Nephron (organoid): ENCODE measurements around the gene ELMOD3.

Experiments
- H3K27ac Mint-ChIP-seq, 3 experiments: 2 replicates each; pipeline ENCODE4 v1.8.0; 2020; ENCODE audit warnings: mixed read lengths in 3 of 3, mild to moderate bottlenecking in 2 of 3, moderate library complexity in 1 of 3
- H3K27me3 Mint-ChIP-seq: 2 replicates; pipeline ENCODE4 v1.8.0; 2021; ENCODE audit warnings: low read depth, mild to moderate bottlenecking, moderate library complexity, mixed read lengths
- H3K36me3 Mint-ChIP-seq: 2 replicates; pipeline ENCODE4 v1.8.0; 2020; ENCODE audit warnings: low read depth, mixed read lengths
- H3K4me1 Mint-ChIP-seq: 2 replicates; pipeline ENCODE4 v1.8.0; 2020; ENCODE audit warnings: mixed read lengths
- H3K4me3 Mint-ChIP-seq, 3 experiments: 2 replicates each; pipeline ENCODE4 v1.8.0; 2020; ENCODE audit warnings: mild to moderate bottlenecking in 3 of 3, mixed read lengths in 3 of 3, moderate library complexity in 2 of 3
- H3K9me3 Mint-ChIP-seq: 2 replicates; pipeline ENCODE4 v1.8.0; 2020; ENCODE audit warnings: mixed read lengths
- CTCF ChIP-seq, 3 experiments: fragments of 200-600 bp; sonication (generic); IDR thresholded peaks; one replicate each; pipeline ENCODE4 v1.5.0; 2021; ENCODE audit warnings: antibody characterized with exemption in 3 of 3; ENCODE audit not compliant: unreplicated experiment in 3 of 3

The ELMOD3 gene

GRCh38 chr2:85428343-85428881 lies 73.8 kb downstream of the ELMOD3 start:
- H3K27ac Mint-ChIP-seq, result peak overlapping the region in 1 of 3 experiments; percentile 59
- peaks cover under 1% of the 10 kb centered on the region for H3K27me3 Mint-ChIP-seq
- TF ChIP-seq CTCF (IDR thresholded peaks at IDR 0.05; ENCODE audit: unreplicated experiment in 3 of 3), result no peak
- no peaks in the 10 kb centered on the region for H3K36me3 Mint-ChIP-seq
- peaks cover 19% of the 10 kb centered on the region for H3K4me1 Mint-ChIP-seq
- no peaks in the 10 kb centered on the region for H3K9me3 Mint-ChIP-seq
- no peak overlapping the region for H3K4me3 Mint-ChIP-seq

- Mint-ChIP-seq H3K27ac (peak overlapping the region in 2 of 3 experiments; percentile 47 to 61), H3K36me3 (no peaks in the 10 kb centered on the region), H3K4me3 (no peak overlapping the region), H3K9me3 (no peaks in the 10 kb centered on the region), H3K4me1 (peaks cover 18% of the 10 kb centered on the region), H3K27me3 (peaks cover 4% of the 10 kb centered on the region)
- TF ChIP-seq CTCF (IDR thresholded peaks at IDR 0.05; ENCODE audit: unreplicated experiment in 3 of 3), result no peak
Observed at GRCh38 chr2:85429213-85429923, 74.8 kb downstream of the ELMOD3 start.

- no peak for TF ChIP-seq CTCF (IDR thresholded peaks at IDR 0.05; ENCODE audit: unreplicated experiment in 3 of 3)
- H3K36me3 Mint-ChIP-seq, result no peaks in the 10 kb centered on the region
Observed at GRCh38 chr2:85429924-85430289, 75.3 kb downstream of the ELMOD3 start.

GRCh38 chr2:85430752-85431569 lies 76.4 kb downstream of the ELMOD3 start:
- Mint-ChIP-seq H3K27ac (peak overlapping the region; percentile 61 to 80 (median 75)), H3K36me3 (no peaks in the 10 kb centered on the region), H3K4me3 (peak overlapping the region in 1 of 3 experiments; percentile 17), H3K27me3 (peaks cover 4% of the 10 kb centered on the region), H3K9me3 (no peaks in the 10 kb centered on the region), H3K4me1 (peaks cover 25% of the 10 kb centered on the region)
- TF ChIP-seq CTCF (IDR thresholded peaks at IDR 0.05; ENCODE audit: unreplicated experiment in 3 of 3), result no peak

More at GRCh38 chr2:85429924-85430289, 75.3 kb downstream of the ELMOD3 start:
- H3K4me3 Mint-ChIP-seq, result no peak overlapping the region
- H3K9me3 Mint-ChIP-seq, result no peaks in the 10 kb centered on the region
- H3K27me3 Mint-ChIP-seq, result peaks cover 4% of the 10 kb centered on the region
- H3K4me1 Mint-ChIP-seq, result peaks cover 18% of the 10 kb centered on the region
- peak overlapping the region in 2 of 3 experiments; percentile 61 to 63 for H3K27ac Mint-ChIP-seq

- Mint-ChIP-seq H3K9me3 (no peaks in the 10 kb centered on the region), H3K27me3 (peaks cover 4% of the 10 kb centered on the region), H3K4me1 (peaks cover 32% of the 10 kb centered on the region), H3K36me3 (no peaks in the 10 kb centered on the region), H3K27ac (peak overlapping the region; percentile 61 to 80 (median 75)), H3K4me3 (no peak overlapping the region)
- TF ChIP-seq CTCF (IDR thresholded peaks at IDR 0.05; ENCODE audit: unreplicated experiment in 3 of 3), result no peak
Observed at GRCh38 chr2:85431570-85432205, 77.1 kb downstream of the ELMOD3 start.
